Esophagus squamous epithelium (tissue), 5 donors: Measurements from ENCODE around the gene OSBPL10. TPM values are rescaled to one million over a fixed set of nuclear protein-coding genes. Genes with fewer than 3 reads are reported as not detected.

ENCODE experiments used
- DNase-seq: peaks from one replicate; lab custom pipeline; 2025; lab: John Stamatoyannopoulos, UW
- H3K27ac ChIP-seq, 4 donors: fragments of 200-600 bp; sonication (generic); one replicate each; pipeline ENCODE4 v1.5.1; 2016 to 2019; ENCODE audit warnings: mild to moderate bottlenecking in 1 of 4
- H3K27me3 ChIP-seq, 4 donors: fragments of 200-600 bp; sonication (generic); 1 replicate in 3 of 4; 2 replicates in 1 of 4; pipeline versions ENCODE4 v1.5.1 to v1.6.0; 2017 to 2021; ENCODE audit warnings: antibody characterized with exemption in 1 of 4
- H3K36me3 ChIP-seq, 3 donors: fragments of 200-600 bp; sonication (generic); one replicate each; pipeline ENCODE4 v1.5.1; 2016 to 2019
- H3K4me1 ChIP-seq, 3 donors: fragments of 200-600 bp; sonication (generic); one replicate each; pipeline ENCODE4 v1.5.1; 2017 to 2019
- H3K4me3 ChIP-seq, 4 donors: fragments of 200-600 bp; sonication (generic); 1 replicate in 3 of 4; 2 replicates in 1 of 4; pipeline ENCODE4 v1.5.1; 2016 to 2019; ENCODE audit warnings: mild to moderate bottlenecking in 2 of 4, moderate library complexity in 1 of 4
- H3K9me3 ChIP-seq, 3 donors: fragments of 200-600 bp; sonication (generic); one replicate each; pipeline ENCODE4 v1.5.1; 2016 to 2019
- POLR2A ChIP-seq, 4 donors: fragments of 450-650 bp; IDR thresholded peaks; one replicate each; pipeline ENCODE4 v1.6.1; 2017; ENCODE audit warnings: antibody characterized with exemption in 4 of 4, mild to moderate bottlenecking in 4 of 4, moderate library complexity in 3 of 4
- WGBS, 2 donors: methylation state at CpG; one replicate each; pipeline ENCODE4 v1.1.5; 2018; 5-methylcytosine and 5-hydroxymethylcytosine counted together
- intact Hi-C: fragments of 100-400 bp; cut with DNase I; formaldehyde crosslinking; loops from one replicate; pipeline ENCODE4 v1.15.0; 2022
- total RNA-seq, 4 donors: library from RNA; depleted of rRNA; stranded (reverse); fragments of >200 nt; gene quantifications; one replicate each; pipeline ENCODE4 v1.1.0, GENCODE V29; 2016
- TF ChIP-seq, protein P1 (sequence below), 6 experiments: fragments of 450-650 bp in 4 of 6; fragments of 200-600 bp in 2 of 6; sonication (generic) in 2 of 6; IDR thresholded peaks; one replicate each; pipeline ENCODE4 v1.5.1; 2016 to 2019; ENCODE audit warnings: antibody characterized with exemption in 6 of 6, mild to moderate bottlenecking in 4 of 6, moderate library complexity in 4 of 6
- donor health status: DM: yes; HTN: yes; CAD: no.

Gene OSBPL10
- total RNA-seq, 4 donors from 2014 or later = 13.8 to 65.3 (median 41.0) TPM

DNA sequence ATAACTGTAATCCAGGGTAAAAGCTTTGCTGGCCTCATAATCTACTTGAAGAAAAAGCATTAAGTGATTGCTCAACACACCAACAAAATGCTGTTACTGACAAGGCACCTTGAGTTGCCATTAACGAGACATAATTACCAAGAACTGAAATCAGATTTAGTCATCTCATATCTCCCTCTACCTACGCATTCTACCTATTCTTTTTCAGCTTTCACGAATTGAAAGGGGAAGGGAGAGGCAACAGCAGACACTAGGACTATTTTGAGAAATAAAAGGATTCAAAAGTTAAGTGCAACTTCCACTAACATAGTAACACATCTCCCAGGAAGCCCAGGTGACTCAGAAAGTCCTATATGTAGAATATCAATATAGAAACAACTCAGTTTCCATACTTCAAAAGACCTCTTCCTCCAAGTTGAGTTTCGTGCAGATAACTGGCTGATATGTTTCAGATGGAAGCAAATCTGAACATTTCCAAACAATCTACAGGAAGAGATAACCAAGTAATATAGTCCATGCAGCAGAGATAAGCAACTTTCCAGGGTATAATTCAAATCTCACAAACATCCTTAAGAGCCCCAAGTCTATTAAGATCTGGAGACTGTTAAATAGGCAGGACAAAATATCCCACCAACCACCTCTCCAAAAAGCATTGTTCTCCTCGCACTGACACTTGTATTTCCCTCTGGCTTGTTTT, 1.9 kb downstream of the OSBPL10 start:
- peaks cover 9 to 53% (median 12%) of the 10 kb centered on the region in 3 donors for H3K4me1 ChIP-seq
- no peak overlapping the region for H3K27ac ChIP-seq
- no peaks in the 10 kb centered on the region for H3K36me3 ChIP-seq
- DNase-seq = no peak
- peak overlapping the region in 3 of 4 donors; percentile 69 to 91 (median 85) for H3K4me3 ChIP-seq
- 50 to 56% methylated on average over 5 of the region's 5 CpGs for WGBS, 2 donors
- H3K27me3 ChIP-seq = peaks cover 0 to 6% (median 0%) of the 10 kb centered on the region in 4 donors
- TF ChIP-seq POLR2A (IDR thresholded peaks at IDR 0.05) = no peak
- TF ChIP-seq, protein P1, sequence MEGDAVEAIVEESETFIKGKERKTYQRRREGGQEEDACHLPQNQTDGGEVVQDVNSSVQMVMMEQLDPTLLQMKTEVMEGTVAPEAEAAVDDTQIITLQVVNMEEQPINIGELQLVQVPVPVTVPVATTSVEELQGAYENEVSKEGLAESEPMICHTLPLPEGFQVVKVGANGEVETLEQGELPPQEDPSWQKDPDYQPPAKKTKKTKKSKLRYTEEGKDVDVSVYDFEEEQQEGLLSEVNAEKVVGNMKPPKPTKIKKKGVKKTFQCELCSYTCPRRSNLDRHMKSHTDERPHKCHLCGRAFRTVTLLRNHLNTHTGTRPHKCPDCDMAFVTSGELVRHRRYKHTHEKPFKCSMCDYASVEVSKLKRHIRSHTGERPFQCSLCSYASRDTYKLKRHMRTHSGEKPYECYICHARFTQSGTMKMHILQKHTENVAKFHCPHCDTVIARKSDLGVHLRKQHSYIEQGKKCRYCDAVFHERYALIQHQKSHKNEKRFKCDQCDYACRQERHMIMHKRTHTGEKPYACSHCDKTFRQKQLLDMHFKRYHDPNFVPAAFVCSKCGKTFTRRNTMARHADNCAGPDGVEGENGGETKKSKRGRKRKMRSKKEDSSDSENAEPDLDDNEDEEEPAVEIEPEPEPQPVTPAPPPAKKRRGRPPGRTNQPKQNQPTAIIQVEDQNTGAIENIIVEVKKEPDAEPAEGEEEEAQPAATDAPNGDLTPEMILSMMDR (IDR thresholded peaks at IDR 0.05) = no peak
- H3K9me3 ChIP-seq = no peaks in the 10 kb centered on the region
- intact Hi-C loops = no loop called here

DNA sequence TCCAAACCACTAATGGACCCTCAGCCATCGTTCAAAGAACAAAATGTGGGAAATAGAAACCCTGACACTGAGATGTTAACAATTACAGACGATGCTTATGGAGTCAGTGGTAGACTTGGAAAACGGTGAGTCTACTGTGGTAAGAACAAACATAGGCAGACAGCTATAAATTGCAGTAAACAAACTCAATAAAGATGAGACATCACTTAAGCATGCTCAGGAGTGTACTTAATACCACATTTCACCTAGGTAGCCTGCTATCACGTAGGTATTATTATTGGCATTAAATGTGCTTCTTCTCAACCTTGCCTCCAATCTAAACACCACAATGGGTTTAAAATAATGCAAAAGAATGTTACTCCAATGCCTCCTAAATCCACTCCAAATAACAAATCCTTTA, 2.5 kb downstream of the OSBPL10 start:
- 76% methylated on average over 4 of the region's 4 CpGs for WGBS, 2 donors
- Histone ChIP-seq H3K4me1 (peaks cover 9 to 47% (median 12%) of the 10 kb centered on the region in 3 donors), H3K27me3 (peaks cover 0 to 6% (median 0%) of the 10 kb centered on the region in 4 donors), H3K4me3 (peak overlapping the region in 1 of 4 donors; percentile 91), H3K27ac (no peak overlapping the region), H3K9me3 (no peaks in the 10 kb centered on the region), H3K36me3 (no peaks in the 10 kb centered on the region)
- intact Hi-C loops = no loop called here
- no peak for TF ChIP-seq POLR2A (IDR thresholded peaks at IDR 0.05)
- TF ChIP-seq, protein P1 (IDR thresholded peaks at IDR 0.05) = no peak
- no peak for DNase-seq

DNA sequence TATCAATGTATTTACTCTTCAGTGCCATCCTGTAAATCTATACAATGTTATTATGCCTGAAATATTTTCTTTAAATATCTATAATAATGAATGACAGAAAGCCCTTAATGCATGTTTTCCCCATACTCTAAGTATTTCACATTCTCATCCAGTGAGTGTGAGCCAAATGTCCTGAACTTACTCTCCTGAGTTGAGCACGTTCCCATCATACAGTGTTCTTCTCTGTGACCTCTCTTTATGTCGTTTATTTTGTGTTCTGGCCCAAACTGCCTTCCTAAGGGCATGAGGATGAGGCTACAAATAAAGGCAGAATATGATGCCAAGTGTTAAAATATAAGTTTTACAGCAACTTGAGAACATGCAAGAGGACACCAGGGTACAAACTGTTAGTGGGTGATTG, 3.3 kb downstream of the OSBPL10 start:
- no peak overlapping the region for H3K4me3 ChIP-seq
- peaks cover 9 to 43% (median 12%) of the 10 kb centered on the region in 3 donors for H3K4me1 ChIP-seq
- DNase-seq = no peak
- H3K9me3 ChIP-seq = no peaks in the 10 kb centered on the region
- TF ChIP-seq, protein P1 (IDR thresholded peaks at IDR 0.05) = no peak
- no peak for TF ChIP-seq POLR2A (IDR thresholded peaks at IDR 0.05)
- H3K27me3 ChIP-seq = peaks cover 0 to 6% (median 0%) of the 10 kb centered on the region in 4 donors
- WGBS, 2 donors = 53 to 82% methylated on average over 2 of the region's 2 CpGs
- intact Hi-C loops = no loop called here
- H3K27ac ChIP-seq = no peak overlapping the region
- no peaks in the 10 kb centered on the region for H3K36me3 ChIP-seq

DNA sequence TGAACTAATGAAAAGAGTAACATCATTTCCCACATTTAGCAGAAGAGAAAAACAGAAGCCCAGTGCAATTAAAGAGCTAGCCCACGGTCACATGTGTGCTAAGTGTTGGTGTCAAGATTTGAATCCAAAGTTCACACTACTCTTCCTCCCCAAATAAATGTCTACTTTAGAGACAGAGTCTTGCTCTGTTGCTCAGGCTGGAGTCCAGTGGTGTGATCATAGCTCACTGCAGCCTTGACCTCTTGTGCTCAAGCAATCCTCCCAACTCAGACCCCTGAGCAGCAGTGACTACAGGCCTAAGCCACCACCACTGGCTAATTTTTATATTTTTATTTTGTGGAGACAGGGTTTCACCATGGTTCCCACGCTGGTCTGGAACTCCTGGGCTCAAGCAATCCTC, 4.8 kb downstream of the OSBPL10 start:
- TF ChIP-seq, protein P1 (IDR thresholded peaks at IDR 0.05) = no peak
- TF ChIP-seq POLR2A (IDR thresholded peaks at IDR 0.05) = no peak
- no peak overlapping the region for H3K4me3 ChIP-seq
- intact Hi-C loops = no loop called here
- H3K27ac ChIP-seq = no peak overlapping the region
- H3K36me3 ChIP-seq = no peaks in the 10 kb centered on the region
- no peak for DNase-seq
- WGBS, 2 donors = 79 to 90% methylated on average over 2 of the region's 2 CpGs
- H3K9me3 ChIP-seq = no peaks in the 10 kb centered on the region
- H3K27me3 ChIP-seq = peaks cover 0 to 6% (median 0%) of the 10 kb centered on the region in 4 donors
- H3K4me1 ChIP-seq = peaks cover 0 to 29% (median 10%) of the 10 kb centered on the region in 3 donors

DNA sequence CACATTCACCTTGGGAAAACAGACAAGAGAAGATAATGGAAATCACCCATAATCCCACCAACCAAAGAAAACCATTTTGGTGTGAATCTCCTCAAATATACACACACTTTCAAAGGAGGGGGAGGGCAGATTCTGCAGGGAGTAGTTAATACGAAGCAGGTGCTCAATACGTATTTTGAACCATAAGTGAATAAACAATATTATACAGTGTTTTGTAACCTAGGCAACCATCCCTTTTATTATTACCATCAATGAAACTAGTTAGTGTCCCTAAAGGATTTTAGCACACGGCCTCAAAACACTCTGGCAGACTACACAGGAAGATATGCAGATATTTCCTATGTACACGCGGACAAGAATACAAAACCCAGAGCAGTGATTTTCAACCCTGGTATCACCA, 6.1 kb downstream of the OSBPL10 start:
- intact Hi-C loops = no loop called here
- H3K4me1 ChIP-seq = peaks cover 0 to 24% (median 9%) of the 10 kb centered on the region in 3 donors
- WGBS, 2 donors = 66 to 80% methylated on average over 5 of the region's 5 CpGs
- H3K4me3 ChIP-seq = no peak overlapping the region
- TF ChIP-seq POLR2A (IDR thresholded peaks at IDR 0.05) = no peak
- TF ChIP-seq, protein P1 (IDR thresholded peaks at IDR 0.05) = no peak
- no peak overlapping the region for H3K27ac ChIP-seq
- H3K9me3 ChIP-seq = no peaks in the 10 kb centered on the region
- no peaks in the 10 kb centered on the region for H3K36me3 ChIP-seq
- no peak for DNase-seq
- H3K27me3 ChIP-seq = no peaks in the 10 kb centered on the region
